PC-9 (cell line): ENCODE results near the gene VKORC1.

Experiments used
- CTCF ChIP-seq: fragments of 200-600 bp; sonication (generic); conservative IDR thresholded peaks from 2 replicates; pipeline ENCODE4 v1.6.1; 2017; ENCODE audit warnings: mixed run types, antibody characterized with exemption, mild to moderate bottlenecking, moderate library complexity
- EZH2 ChIP-seq: fragments of 200-600 bp; sonication (generic); IDR thresholded peaks from 2 replicates; pipeline ENCODE4 v1.8.0; 2017; ENCODE audit warnings: antibody characterized with exemption, low read depth

DNA sequence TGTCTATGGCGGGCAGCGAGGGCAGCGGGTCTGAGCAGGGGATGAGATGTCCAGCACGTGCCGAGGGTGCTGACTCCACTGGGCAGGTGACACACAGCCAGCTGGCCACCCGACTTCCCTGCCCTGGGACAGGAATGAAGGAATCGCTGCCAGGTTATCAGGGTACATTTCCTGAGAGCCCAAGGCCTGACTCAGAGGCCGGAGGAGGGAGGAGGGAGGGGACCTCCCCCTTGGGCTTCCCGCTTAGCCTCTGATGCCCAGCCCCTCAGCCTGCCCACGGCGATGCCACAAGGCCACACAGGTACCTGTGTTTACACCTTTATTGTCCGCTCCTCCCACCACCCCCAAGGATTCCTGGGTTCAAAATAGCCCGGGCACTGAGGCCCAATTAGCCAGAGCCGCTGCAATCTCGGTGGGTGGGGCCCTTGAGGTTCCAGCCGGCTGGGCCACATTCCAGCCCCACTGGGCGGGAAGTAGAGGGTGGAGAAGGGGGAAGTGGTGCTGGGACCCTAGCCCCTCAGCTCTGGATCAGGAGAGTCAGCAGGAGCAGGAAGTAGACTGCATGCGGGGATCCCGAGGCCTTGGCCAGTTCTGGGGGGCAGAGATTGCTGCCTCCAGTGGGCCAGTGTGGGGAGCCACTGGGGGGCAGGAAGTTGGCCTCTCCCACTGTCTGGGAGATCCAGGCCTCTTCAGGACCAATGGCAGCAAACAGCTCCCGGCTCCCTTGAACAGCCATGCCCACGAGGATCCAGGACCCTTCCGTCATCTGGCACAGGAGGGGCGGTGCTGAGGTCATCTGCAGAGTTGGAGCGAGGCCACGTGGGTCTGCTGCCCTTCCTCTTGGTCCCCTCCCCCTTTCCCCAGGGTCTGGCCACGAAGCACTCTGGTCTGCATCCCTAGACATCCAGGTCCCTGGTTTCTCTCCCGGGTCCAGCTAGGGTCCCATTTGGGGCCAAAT lies 44.3 kb upstream of the VKORC1 start:
- TF ChIP-seq EZH2 (no peak), CTCF (no peak)
